ENCODE measurements around the gene NKAPD1. TPM values are rescaled to one million over a fixed set of nuclear protein-coding genes. Genes with fewer than 3 reads are reported as not detected.
"Not testable (repeated sequence)": the region's sequence is repeated elsewhere in the genome, so short reads cannot be mapped to it uniquely, and the experiment has no call there.

The NKAPD1 gene
- 20.4 TPM for polyA plus RNA-seq (2013, experiment 1 of 2; ENCODE audit: insufficient read length)
- 28.9 TPM for polyA plus RNA-seq (2013, experiment 2 of 2; ENCODE audit: insufficient read length)

DNA sequence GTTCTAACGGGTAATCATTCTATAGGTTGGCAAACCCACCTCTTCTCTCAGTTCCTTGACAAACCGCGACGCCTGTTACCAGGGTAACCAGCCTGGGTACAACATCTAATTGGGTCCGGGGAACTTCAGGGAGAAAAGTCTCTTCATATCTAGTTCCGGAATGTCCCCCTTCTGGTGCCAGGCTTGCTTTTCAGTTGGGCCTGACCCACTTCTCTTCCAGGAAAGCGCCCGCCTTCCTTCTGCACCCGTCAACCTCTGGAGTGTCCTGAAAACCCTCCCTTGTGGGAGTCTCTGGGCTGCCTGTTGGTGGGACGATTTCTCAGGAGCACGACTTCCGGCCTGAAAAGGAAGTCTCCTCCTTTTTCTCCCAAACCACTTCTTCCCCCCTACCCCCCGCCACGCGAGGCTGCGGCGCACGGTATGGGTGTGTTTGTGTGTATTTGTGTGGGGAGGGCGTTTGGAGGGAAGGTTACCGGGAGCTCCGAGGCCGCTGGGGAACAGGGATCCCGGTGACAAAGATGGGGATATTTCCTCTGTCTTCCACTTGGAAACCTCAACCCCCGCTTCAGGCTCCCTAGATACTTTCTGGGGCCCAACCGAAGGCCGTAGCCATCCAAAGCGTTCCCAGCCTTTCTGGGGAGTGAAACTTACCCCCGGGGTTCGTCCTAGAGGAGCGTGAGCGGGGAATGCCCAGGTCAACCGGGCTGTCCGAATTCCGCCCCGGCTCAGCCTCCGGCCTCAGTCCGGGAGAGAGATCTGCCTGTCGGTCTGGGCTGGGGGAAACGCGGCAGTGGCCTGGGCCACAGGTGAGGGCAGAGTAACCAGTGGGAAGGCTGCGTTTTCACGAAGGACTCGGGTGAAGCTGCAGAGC lies at the start of gene NKAPD1, which contains the start of gene PIH1D2:
Gene NKAPD1, plus strand, starts transcription at position 359 of the 871 bp plus-strand sequence. CDS start 1,276 bp downstream, outside the sequence.
Gene PIH1D2, minus strand, starts transcription at position 77 of the 871 bp plus-strand sequence. CDS start 843 bp downstream, outside the sequence.
- DNase-seq, result peak; percentile 91

GRCh38 chr11:112024773-112025678 lies 49.1 kb upstream of the NKAPD1 start, which contains the start of gene DLAT:
DLAT (plus strand) TSS chr11:112025408; CDS start chr11:112025473, 65 bp downstream.
- DNase-seq, result peak; percentile 83

GRCh38 chr11:112025707-112026106 lies 48.4 kb upstream of the NKAPD1 start:
- DNase-seq, result no peak

DNA sequence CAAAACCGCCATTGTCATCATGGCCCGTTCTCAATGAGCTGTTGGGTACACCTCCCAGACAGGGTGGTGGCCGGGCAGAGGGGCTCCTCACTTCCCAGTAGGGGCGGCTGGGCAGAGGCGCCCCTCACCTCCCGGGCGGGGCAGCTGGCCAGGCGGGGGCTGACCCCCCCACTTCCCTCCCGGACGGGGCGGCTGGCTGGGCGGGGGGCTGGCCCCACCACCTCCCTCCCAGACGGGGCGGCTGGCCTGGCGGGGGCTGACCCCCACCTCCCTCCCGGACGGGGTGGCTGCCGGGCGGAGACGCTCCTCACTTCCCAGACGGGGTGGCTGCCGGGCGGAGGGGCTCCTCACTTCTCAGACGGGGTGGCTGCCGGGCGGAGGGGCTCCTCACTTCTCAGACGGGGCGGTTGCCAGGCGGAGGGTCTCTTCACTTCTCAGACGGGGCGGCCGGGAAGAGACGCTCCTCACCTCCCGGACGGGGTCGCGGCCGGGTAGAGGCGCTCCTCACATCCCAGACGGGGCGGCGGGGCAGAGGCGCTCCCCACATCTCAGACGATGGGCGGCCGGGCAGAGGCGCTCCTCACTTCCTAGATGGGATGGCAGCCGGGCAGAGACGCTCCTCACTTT lies 47.2 kb upstream of the NKAPD1 start:
- not testable (repeated sequence) for DNase-seq

GRCh38 chr11:112029460-112029859 lies 44.6 kb upstream of the NKAPD1 start:
- DNase-seq, result no peak

GRCh38 chr11:112033902-112034301 lies 40.2 kb upstream of the NKAPD1 start:
- DNase-seq, result no peak

GRCh38 chr11:112037527-112037926 lies 36.6 kb upstream of the NKAPD1 start:
- DNase-seq, result no peak

DNA sequence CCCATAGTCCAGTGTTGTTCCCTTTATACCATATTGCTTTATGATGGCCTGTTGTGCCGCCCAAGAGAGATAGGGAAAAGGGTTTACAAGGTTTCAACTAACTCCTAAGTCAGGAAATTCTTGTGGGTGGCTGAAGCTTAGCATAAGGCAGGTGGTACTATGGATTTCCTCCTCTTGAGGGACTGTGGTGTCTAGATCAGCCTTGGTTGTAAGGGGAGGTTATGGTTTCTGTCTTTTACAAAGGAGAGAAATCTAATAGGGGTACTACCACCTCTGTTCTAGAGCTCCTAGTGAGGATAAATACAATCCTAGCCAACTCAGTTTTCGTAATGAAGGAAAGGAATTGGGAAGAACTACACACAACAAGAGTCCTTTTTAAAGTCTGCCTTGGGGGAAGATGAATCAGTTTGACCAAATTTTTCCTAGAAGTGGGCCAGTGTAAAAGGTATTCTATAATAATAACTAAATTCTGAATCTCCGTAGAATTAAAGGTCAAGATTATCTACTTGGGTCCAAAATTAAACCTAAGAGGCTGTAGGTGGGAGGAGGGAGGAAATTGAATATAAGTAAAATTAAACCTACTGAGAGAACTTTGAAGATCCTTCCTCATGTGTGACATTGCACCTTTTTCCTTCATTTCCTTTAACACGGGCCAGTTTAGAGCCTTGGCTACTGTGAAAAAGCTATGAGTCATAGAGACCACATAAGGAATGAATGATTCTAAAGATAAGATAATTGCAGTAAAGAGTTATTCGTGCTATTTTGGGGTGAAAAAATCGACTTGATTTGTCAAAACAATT lies 31.7 kb upstream of the NKAPD1 start:
- no peak for DNase-seq

- no peak for DNase-seq
Observed at GRCh38 chr11:112042961-112043304, 31.2 kb upstream of the NKAPD1 start.

GRCh38 chr11:112044961-112045360 lies 29.1 kb upstream of the NKAPD1 start:
- DNase-seq, result no peak

DNA sequence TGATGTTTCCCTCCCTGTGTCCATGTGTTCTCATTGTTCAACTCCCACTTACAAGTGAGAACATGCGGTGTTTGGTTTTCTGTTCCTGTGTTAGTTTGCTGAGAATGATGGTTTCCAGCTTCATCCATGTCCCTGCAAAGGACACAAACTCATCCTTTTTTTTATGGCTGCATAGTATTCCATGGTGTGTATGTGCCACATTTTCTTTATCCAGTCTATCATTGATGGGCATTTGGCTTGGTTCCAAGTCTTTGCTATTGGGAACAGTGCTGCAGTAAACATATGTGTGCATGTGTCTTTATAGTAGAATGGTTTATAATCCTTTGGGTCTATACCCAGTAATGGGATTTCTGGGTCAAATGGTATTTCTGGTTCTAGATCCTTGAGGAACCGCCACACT lies 27.5 kb upstream of the NKAPD1 start:
- not testable (repeated sequence) for DNase-seq

DNA sequence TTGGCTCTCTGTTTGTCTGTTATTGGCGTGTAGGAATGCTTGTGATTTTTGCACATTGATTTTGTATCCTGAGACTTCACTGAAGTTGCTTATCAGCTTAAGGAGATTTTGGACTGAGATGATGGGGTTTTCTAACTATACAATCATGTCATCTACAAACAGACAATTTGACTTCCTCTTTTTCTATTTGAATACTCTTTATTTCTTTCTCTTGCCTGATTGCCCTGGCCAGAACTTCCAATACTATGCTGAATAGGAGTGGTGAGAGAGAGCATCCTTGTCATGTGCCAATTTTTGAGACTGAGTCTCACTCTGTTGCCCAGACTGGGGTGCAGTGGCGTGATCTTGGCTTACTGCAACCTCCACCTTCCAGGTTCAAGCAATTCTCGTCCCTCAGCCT lies 25.8 kb upstream of the NKAPD1 start:
- not testable (repeated sequence) for DNase-seq

DNA sequence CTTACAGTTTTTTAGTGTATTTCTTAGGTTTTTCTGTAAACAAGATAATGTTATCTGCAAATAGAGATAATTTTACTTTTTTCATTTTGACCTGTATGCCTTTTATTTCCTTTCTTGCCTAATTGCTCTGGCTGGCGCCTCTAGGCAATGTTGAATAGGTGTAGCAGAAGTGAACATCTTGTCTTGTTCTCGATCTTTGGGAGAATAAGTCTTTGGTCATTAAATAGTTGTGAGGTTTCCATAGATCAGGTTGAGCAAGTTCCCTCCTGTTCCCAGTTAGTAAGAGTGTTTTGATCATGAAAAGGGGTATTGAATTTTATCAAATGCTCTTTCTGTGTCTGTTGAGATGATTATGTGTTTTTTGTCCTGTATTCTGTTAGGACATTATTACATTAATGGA lies 24.3 kb upstream of the NKAPD1 start:
- no peak for DNase-seq

GRCh38 chr11:112050721-112051120 lies 23.4 kb upstream of the NKAPD1 start:
- no peak for DNase-seq

DNA sequence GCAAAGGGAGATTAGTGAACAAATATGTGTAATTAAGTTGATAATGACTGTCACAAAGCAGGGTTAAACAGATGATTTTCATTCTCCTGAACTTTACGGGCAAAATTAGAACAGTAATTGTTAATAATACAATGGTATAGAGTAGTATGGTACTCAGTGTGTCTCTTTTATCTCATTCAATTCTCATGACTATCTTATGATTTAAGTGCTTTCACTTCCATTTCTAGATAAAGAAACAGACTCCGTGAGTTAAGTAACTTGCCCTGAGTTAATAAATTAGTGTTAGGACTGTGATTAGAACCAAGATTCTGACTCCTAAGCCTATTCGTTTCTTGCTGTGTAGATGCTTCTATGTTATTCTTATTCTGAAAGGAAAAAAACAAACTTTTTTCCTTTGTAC lies 22.3 kb upstream of the NKAPD1 start:
- DNase-seq, result no peak

DNA sequence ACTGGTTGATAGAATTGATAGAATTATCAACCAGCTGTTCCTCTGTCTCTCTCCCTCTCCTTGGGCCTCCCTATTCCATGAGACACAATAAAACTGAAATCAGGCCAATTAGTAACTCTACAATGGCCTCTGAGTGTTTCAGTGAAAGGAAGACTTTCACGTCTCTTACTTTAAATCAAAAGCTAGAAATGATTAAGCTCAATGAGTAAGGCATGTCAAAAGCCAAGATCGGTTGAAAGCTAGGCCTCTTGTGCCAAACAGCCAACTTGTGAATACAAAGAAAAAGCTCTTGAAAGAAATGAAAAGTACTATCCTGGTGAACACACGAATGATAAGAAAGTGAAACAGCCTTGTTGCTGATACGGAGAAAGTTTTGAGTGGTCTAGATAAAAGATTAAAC lies 16.9 kb upstream of the NKAPD1 start:
- DNase-seq, result no peak

DNA sequence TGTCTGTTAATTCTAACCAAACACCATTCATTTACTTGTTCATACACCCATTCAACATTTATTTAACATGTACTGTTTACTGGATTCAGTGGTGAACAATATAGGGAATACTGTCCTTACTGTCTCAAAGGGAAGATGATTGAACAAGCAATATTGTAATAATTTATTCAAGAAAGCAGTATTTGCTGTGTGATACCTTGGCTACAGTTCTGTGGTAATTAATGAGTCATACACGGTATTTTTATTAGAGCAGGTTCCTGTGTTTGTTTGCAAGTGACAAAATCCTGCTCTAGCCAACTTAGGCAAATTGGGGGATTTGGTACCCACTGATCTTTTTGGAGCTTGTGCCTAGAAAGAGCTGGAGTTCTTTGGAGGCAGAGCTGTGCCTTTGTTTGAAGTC lies 16.0 kb upstream of the NKAPD1 start:
- no peak for DNase-seq

- DNase-seq, result no peak
Observed at GRCh38 chr11:112062923-112063322, 11.2 kb upstream of the NKAPD1 start.

DNA sequence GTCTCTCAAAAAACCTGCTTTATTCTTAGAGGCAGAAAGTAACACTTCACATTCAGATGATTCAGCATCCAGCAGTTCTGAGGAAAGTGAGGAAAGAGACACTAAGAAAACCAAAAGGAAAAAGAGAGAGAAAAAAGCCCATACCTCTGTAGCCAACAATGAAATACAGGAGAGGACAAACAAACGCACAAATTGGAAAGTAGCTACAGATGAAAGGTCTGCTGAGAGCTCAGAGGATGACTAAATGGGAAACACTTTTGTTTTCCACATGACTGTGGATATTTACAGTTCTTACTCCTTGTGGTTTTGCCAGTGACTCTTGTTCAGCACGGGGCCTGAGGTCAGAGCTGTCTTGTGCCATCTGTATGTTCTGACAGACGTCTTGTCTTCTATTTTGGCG lies 8.6 kb downstream of the NKAPD1 start:
- DNase-seq, result no peak

GRCh38 chr11:112085822-112086421 lies 11.8 kb downstream of the NKAPD1 start:
- DNase-seq, result peak; percentile 20

All from fibroblast of skin of scalp (primary cell).